ENCODE results near the gene CTNS.
A peak's percentile ranks its signal among the peaks of the same experiment; 100 is the strongest.

Gene CTNS

GRCh38 chr17:3667366-3668278 is 31.1 kb downstream of the CTNS start:
- TF ChIP-seq CTCF (IDR thresholded peaks at IDR 0.05; ENCODE audit: low read depth, low read length): no peak
- peak overlapping the region; percentile 83 for H3K4me3 ChIP-seq (ENCODE audit: low read depth, low read length)

GRCh38 chr17:3668279-3669084 is 31.9 kb downstream of the CTNS start, which contains the start of the genes EMC6 and TAX1BP3:
Gene EMC6 (plus strand): TSS chr17:3668812. CDS start chr17:3669147, 335 bp downstream.
Gene TAX1BP3 (minus strand): TSS chr17:3668578. CDS start chr17:3668526, 52 bp downstream.
- no peak for TF ChIP-seq CTCF (IDR thresholded peaks at IDR 0.05; ENCODE audit: low read depth, low read length)
- peak within 1 kb of the TSS; percentile 83 for H3K4me3 ChIP-seq (ENCODE audit: low read depth, low read length)

GRCh38 chr17:3669085-3669347 is 32.5 kb downstream of the CTNS start:
- peak overlapping the region; percentile 83 for H3K4me3 ChIP-seq (ENCODE audit: low read depth, low read length)
- no peak for TF ChIP-seq CTCF (IDR thresholded peaks at IDR 0.05; ENCODE audit: low read depth, low read length)

- peak overlapping the region; percentile 83 for H3K4me3 ChIP-seq (ENCODE audit: low read depth, low read length)
- no peak for TF ChIP-seq CTCF (IDR thresholded peaks at IDR 0.05; ENCODE audit: low read depth, low read length)
Measured at GRCh38 chr17:3669548-3669947, 33.0 kb downstream of the CTNS start.

- H3K4me3 ChIP-seq (ENCODE audit: low read depth, low read length): no peak overlapping the region
- no peak for TF ChIP-seq CTCF (IDR thresholded peaks at IDR 0.05; ENCODE audit: low read depth, low read length)
Measured at GRCh38 chr17:3672571-3672970, 36.0 kb downstream of the CTNS start.

- H3K4me3 ChIP-seq (ENCODE audit: low read depth, low read length): no peak overlapping the region
- no peak for TF ChIP-seq CTCF (IDR thresholded peaks at IDR 0.05; ENCODE audit: low read depth, low read length)
Measured at GRCh38 chr17:3675886-3676285, 39.3 kb downstream of the CTNS start.

Data from WI38 (cell line).